Ectodermal cell (in vitro differentiated cells): ENCODE results near the gene CEP112.
"Not testable (repeated sequence)": the region's sequence is repeated elsewhere in the genome, so short reads cannot be mapped to it uniquely, and the experiment has no call there.

ENCODE experiments used
- H3K27ac ChIP-seq: 2 replicates; pipeline ENCODE4 v1.7.0; 2013; ENCODE audit warnings: mild to moderate bottlenecking, low read depth, low read length; ENCODE audit not compliant: insufficient read depth, poor library complexity, severe bottlenecking
- H3K27me3 ChIP-seq: 2 replicates; pipeline ENCODE4 v1.7.0; 2013; ENCODE audit warnings: mild to moderate bottlenecking, low read length; ENCODE audit not compliant: insufficient read depth, control insufficient read depth, poor library complexity, severe bottlenecking
- H3K36me3 ChIP-seq: one replicate; pipeline ENCODE4 v1.7.0; 2013; ENCODE audit warnings: low read length; ENCODE audit not compliant: control insufficient read depth, insufficient read depth
- H3K4me1 ChIP-seq: one replicate; pipeline ENCODE4 v1.7.0; 2013; ENCODE audit warnings: low read length; ENCODE audit not compliant: control insufficient read depth, insufficient read depth
- H3K4me3 ChIP-seq: 2 replicates; pipeline ENCODE4 v1.7.0; 2013; ENCODE audit warnings: low read depth, low read length, control low read depth; ENCODE audit not compliant: insufficient read depth
- H3K9me3 ChIP-seq: 2 replicates; pipeline ENCODE4 v1.7.0; 2013; ENCODE audit warnings: mild to moderate bottlenecking, low read length, moderate library complexity; ENCODE audit not compliant: control insufficient read depth
- WGBS, 2 experiments: methylation state at CpG; one replicate each; pipeline ENCODE4 v1.1.7; 2013; ENCODE audit warnings: missing lambda C conversion rate in 2 of 2; 5-methylcytosine and 5-hydroxymethylcytosine counted together

Gene CEP112

GRCh38 chr17:65690626-65691310 is 501.2 kb downstream of the CEP112 start:
- WGBS, 2 experiments, result 81 to 82% methylated on average over 6 of the region's 6 CpGs
- no peaks in the 10 kb centered on the region for H3K9me3 ChIP-seq
- no peaks in the 10 kb centered on the region for H3K36me3 ChIP-seq
- H3K27ac ChIP-seq, result no peak overlapping the region
- no peaks in the 10 kb centered on the region for H3K27me3 ChIP-seq
- H3K4me1 ChIP-seq, result peaks cover 9% of the 10 kb centered on the region
- no peak overlapping the region for H3K4me3 ChIP-seq

DNA sequence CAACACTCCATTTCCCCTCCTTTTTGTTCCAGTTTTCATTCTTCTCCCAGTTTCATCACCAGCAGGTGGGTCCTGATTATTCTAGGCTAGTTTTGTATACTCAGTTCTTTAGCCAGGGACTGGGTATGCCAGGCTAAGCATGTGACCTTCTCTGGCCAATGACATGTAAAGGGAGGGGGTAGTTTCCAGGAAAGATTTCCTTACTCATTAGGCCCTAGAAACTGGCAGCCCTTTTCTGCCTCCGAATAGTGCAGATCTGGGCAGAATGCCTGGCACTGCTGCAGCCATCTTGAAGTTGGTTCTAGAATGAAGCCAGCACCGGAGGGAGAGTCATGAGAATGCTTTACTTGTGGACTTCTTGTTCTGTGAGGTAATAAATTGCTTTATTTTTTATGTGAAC is 503.6 kb downstream of the CEP112 start:
- H3K27me3 ChIP-seq, result no peaks in the 10 kb centered on the region

GRCh38 chr17:65685110-65685509 is 506.8 kb downstream of the CEP112 start:
- Histone ChIP-seq H3K4me1 (no peaks in the 10 kb centered on the region), H3K9me3 (no peaks in the 10 kb centered on the region), H3K4me3 (no peak overlapping the region), H3K27me3 (no peaks in the 10 kb centered on the region), H3K27ac (no peak overlapping the region), H3K36me3 (no peaks in the 10 kb centered on the region)
- 91 to 95% methylated on average over 1 of the region's 1 CpG for WGBS, 2 experiments

More for the DNA sequence above, 503.6 kb downstream of the CEP112 start:
- no peak overlapping the region for H3K27ac ChIP-seq
- H3K4me3 ChIP-seq, result no peak overlapping the region
- no peaks in the 10 kb centered on the region for H3K36me3 ChIP-seq
- H3K9me3 ChIP-seq, result no peaks in the 10 kb centered on the region
- WGBS, 2 experiments, result 93 to 95% methylated on average over 2 of the region's 2 CpGs
- peaks cover 4% of the 10 kb centered on the region for H3K4me1 ChIP-seq

GRCh38 chr17:65684631-65685030 is 507.3 kb downstream of the CEP112 start:
- H3K4me3 ChIP-seq, result no peak overlapping the region
- H3K27ac ChIP-seq, result no peak overlapping the region
- no peaks in the 10 kb centered on the region for H3K9me3 ChIP-seq
- no peaks in the 10 kb centered on the region for H3K4me1 ChIP-seq
- H3K36me3 ChIP-seq, result no peaks in the 10 kb centered on the region
- H3K27me3 ChIP-seq, result no peaks in the 10 kb centered on the region
- WGBS, 2 experiments, result 81 to 94% methylated on average over 4 of the region's 4 CpGs

- Histone ChIP-seq H3K4me3 (no peak overlapping the region), H3K27me3 (no peaks in the 10 kb centered on the region), H3K4me1 (no peaks in the 10 kb centered on the region), H3K9me3 (no peaks in the 10 kb centered on the region), H3K27ac (no peak overlapping the region), H3K36me3 (no peaks in the 10 kb centered on the region)
- WGBS, 2 experiments, result 77 to 83% methylated on average over 7 of the region's 7 CpGs
These were observed 508.5 kb downstream of the CEP112 start for GRCh38 chr17:65683428-65683827.

DNA sequence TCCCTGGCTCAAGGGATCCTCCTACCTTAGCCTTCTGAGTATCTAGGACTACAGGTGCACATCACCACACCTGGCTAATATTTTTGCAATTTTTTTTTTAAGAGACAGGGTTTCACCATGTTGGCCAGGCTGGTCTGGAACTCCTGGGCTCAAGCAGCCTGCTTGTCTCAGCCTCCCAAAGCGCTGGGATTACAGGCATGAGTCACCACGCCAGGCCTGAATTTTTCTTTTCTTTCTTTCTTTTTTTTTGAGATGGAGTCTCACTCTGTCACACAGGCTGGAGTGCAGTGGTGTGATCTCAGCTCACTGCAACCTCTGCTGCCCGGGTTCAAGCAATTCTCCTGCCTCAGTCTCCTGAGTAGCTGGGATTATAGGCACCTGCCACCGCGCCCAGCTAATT is 510.2 kb downstream of the CEP112 start:
- WGBS, 2 experiments, result 80 to 81% methylated on average over 5 of the region's 5 CpGs
- not testable (repeated sequence) for H3K27ac ChIP-seq, H3K4me3 ChIP-seq, H3K9me3 ChIP-seq, H3K4me1 ChIP-seq, H3K27me3 ChIP-seq, H3K36me3 ChIP-seq

DNA sequence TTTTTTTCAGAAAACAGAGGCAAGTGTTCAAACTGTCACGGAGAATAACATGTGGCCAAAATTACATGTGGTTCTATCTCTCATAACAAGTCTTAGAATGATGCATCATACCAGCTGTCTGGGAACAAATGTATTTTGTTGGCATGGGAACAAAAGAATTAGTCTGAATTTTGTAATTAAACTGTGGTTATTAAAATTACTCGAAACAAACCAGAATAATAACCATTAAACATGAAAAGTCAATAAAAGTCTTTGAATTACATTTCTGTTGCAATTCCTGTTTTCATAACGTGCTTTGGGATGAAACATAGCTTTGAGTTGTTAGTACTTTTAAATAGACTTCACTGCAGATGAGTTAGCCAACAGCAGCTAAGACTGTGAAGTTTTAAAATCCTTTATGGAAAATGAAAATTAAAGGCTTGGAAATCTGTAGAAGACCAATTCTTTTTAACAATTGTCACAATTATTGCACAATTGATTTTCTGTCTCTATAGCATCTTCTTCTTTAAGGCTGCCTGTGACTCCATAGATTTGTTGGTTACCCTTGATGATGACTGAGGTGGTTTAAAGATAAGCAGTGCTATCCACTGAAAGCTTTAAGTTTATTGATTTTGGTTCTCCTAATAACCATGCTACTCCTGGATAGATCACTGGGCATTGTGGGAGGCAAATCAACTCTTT is 512.6 kb downstream of the CEP112 start:
- WGBS, 2 experiments, result 98 to 100% methylated on average over 2 to 3 of the region's 3 CpGs
- H3K4me3 ChIP-seq, result no peak overlapping the region
- no peaks in the 10 kb centered on the region for H3K9me3 ChIP-seq
- no peaks in the 10 kb centered on the region for H3K36me3 ChIP-seq
- no peaks in the 10 kb centered on the region for H3K27me3 ChIP-seq
- no peaks in the 10 kb centered on the region for H3K4me1 ChIP-seq
- no peak overlapping the region for H3K27ac ChIP-seq

DNA sequence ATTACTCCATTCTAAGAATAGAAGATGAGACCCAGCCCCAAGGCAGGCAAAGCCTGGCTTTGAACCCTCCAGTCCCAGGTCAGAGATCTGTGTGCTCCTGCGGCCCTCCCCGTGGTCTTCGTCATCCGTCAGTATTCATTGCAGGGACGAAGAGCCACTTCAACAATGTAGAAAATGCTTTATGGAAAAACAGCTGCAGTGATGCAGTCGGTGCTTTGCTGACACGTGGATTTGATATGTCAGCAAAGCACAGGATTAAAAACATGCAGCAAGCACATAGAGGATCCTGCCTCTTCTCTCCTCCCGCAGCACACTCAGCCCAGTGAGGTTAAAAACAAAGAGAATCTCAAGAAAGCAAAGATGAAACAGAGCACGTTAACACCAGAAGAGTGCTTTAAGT is 513.4 kb downstream of the CEP112 start:
- H3K9me3 ChIP-seq, result no peaks in the 10 kb centered on the region
- H3K4me1 ChIP-seq, result no peaks in the 10 kb centered on the region
- no peaks in the 10 kb centered on the region for H3K36me3 ChIP-seq
- WGBS, 2 experiments, result 83 to 86% methylated on average over 9 of the region's 9 CpGs
- H3K4me3 ChIP-seq, result no peak overlapping the region
- H3K27me3 ChIP-seq, result no peaks in the 10 kb centered on the region
- no peak overlapping the region for H3K27ac ChIP-seq

DNA sequence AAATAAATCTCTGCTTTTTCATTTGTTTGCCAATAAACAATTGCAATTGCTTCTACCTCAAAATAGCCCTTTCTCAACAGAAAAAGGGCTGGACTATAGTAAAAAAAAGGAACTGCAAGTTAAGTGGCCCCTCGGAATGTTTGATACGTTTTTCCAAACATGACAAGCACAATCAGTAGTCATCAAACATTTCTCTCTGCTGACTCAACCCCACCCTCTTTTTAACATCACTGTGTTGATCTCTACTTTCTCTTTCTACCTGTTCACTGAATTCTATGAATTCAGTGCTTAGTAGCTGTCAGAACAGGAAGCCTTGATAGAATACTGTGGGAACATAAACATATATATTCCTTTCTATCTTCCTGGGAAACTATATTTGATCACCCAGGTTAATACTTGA is 514.0 kb downstream of the CEP112 start:
- Histone ChIP-seq H3K9me3 (no peaks in the 10 kb centered on the region), H3K27ac (no peak overlapping the region), H3K4me1 (no peaks in the 10 kb centered on the region), H3K36me3 (no peaks in the 10 kb centered on the region), H3K4me3 (no peak overlapping the region), H3K27me3 (no peaks in the 10 kb centered on the region)
- WGBS, 2 experiments, result 98 to 99% methylated on average over 2 of the region's 2 CpGs

DNA sequence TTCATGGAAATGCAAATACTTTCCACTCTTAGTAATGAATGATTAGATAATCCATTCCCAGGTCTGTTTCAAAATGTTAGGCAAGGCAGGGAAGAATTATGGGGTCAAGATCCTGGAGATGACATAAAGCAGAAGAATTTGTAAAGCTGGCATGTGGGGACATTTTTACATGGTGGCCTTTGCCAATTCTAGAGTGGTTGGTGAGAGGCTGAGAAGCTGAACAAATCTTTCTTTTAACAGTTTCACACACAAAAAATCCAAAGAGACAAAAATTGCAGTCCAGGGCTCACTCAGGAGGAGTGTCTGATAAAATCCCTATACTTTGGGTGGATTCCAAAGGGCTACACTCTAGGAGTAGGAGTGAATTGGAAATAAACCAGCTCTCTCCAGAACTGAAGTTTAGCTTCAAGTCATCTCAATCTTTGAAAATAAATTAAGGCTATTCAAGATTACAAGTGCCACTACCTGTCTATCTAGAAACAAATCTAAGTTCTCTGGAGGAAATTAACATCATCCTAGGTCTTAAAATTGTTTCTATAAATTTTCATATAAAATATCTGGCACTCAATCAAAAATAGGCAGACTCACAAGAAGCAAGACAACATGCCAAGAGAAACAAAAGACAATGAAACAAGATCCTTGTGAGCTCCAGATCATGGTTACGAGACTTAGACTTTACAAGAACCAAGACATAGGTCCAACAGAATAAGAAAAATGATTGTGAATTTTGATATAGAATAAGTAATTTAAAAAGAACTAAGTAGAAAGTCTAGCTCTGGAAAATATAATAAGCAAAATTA is 517.5 kb downstream of the CEP112 start:
- 100% methylated on average over 1 of the region's 1 CpG for WGBS, 2 experiments
- no peaks in the 10 kb centered on the region for H3K9me3 ChIP-seq
- no peak overlapping the region for H3K4me3 ChIP-seq
- H3K27me3 ChIP-seq, result no peaks in the 10 kb centered on the region
- no peaks in the 10 kb centered on the region for H3K36me3 ChIP-seq
- H3K4me1 ChIP-seq, result no peaks in the 10 kb centered on the region
- H3K27ac ChIP-seq, result no peak overlapping the region
